ENCODE results near the gene PHRF1.

DNA sequence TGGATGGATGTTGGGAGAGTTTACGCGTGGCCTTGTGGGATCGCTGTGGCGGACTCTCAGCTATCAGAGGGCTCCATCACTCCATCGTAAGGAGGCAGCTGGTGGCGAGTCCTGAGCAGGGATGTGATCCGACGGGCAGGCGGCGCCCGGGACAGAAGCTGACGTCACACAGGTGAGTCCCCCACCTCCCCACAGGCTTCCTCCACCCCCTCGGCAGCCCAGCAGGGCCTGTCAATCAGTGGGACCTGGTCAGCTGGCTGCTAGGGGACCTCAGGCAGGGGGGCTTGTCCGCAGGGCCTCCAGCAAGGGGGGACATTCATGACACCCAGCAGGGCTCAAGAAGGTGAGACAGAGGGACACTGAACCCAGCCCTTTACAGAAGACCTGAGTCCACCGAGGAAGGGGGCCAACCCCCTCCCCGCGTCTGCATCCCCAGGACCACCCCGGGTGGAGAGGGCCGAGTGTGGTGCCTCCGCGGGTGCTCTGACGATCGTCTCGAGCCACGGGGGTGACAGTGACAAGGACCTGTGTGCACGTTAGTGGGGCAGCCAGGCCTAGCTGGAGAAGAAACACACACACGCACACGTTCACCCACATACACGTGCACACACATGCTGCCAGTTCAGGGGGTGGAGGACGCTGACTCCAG, 48.0 kb upstream of the PHRF1 start:
- TF ChIP-seq, protein P1, sequence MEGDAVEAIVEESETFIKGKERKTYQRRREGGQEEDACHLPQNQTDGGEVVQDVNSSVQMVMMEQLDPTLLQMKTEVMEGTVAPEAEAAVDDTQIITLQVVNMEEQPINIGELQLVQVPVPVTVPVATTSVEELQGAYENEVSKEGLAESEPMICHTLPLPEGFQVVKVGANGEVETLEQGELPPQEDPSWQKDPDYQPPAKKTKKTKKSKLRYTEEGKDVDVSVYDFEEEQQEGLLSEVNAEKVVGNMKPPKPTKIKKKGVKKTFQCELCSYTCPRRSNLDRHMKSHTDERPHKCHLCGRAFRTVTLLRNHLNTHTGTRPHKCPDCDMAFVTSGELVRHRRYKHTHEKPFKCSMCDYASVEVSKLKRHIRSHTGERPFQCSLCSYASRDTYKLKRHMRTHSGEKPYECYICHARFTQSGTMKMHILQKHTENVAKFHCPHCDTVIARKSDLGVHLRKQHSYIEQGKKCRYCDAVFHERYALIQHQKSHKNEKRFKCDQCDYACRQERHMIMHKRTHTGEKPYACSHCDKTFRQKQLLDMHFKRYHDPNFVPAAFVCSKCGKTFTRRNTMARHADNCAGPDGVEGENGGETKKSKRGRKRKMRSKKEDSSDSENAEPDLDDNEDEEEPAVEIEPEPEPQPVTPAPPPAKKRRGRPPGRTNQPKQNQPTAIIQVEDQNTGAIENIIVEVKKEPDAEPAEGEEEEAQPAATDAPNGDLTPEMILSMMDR (IDR thresholded peaks at IDR 0.05; ENCODE audit: low read length): no peak
- TF ChIP-seq EZH2 (optimal IDR thresholded peaks at IDR 0.05; ENCODE audit: low read depth, low read length) (no peak), EZH2phosphoT487 (IDR thresholded peaks at IDR 0.05; ENCODE audit: low read length) (no peak)
